Urinary bladder (tissue), 4 donors: ENCODE measurements around the gene NTF3. TPM values are rescaled to one million over a fixed set of nuclear protein-coding genes. Genes with fewer than 3 reads are reported as not detected.

Experiments
- DNase-seq: peaks from one replicate; pipeline ENCODE4 v3.0.0-alpha.2; 2015; ENCODE audit errors: extremely low spot score
- H3K27ac ChIP-seq: one replicate; pipeline ENCODE4 v1.5.1; 2013; ENCODE audit warnings: low read depth, mild to moderate bottlenecking, moderate library complexity
- H3K36me3 ChIP-seq: one replicate; pipeline ENCODE4 v1.6.1; 2013; ENCODE audit warnings: mild to moderate bottlenecking, moderate library complexity; ENCODE audit not compliant: insufficient read depth
- H3K4me1 ChIP-seq: one replicate; pipeline ENCODE4 v1.6.1; 2013; ENCODE audit warnings: mild to moderate bottlenecking, moderate library complexity; ENCODE audit not compliant: insufficient read depth
- H3K4me3 ChIP-seq: one replicate; pipeline ENCODE4 v1.5.1; 2013; ENCODE audit warnings: low read depth, low read length
- WGBS: extraction: QIAGEN DNeasy Blood & Tissue Kit; methylation state at CpG from one replicate; pipeline ENCODE4 v1.1.7; 2013; 5-methylcytosine and 5-hydroxymethylcytosine counted together
- polyA plus RNA-seq: library from polyadenylated mRNA; stranded (reverse); fragments of 200-250 nt; gene quantifications from one replicate; pipeline ENCODE4 v1.2.3, GENCODE V29; 2013
- total RNA-seq: library from RNA; depleted of rRNA; stranded (reverse); fragments of >200 nt; gene quantifications from one replicate; pipeline ENCODE4 v1.2.3, GENCODE V29; 2014
- donor health status: healthy with polysubstance abuse.
- donor health status: healthy.

NTF3 gene
- total and polyA plus RNA-seq, 2 donors = 11.3 TPM

GRCh38 chr12:5438671-5439200 lies 6.8 kb downstream of the NTF3 start:
- Histone ChIP-seq H3K4me3 (no peak overlapping the region), H3K4me1 (no peaks in the 10 kb centered on the region), H3K36me3 (no peaks in the 10 kb centered on the region), H3K27ac (no peak overlapping the region)
- whole genome bisulfite sequencing = 31% methylated on average over 4 of the region's 4 CpGs
- no peak for DNase-seq

GRCh38 chr12:5439371-5439771 lies 7.5 kb downstream of the NTF3 start:
- Histone ChIP-seq H3K27ac (no peak overlapping the region), H3K4me3 (no peak overlapping the region), H3K4me1 (no peaks in the 10 kb centered on the region), H3K36me3 (no peaks in the 10 kb centered on the region)
- 63% methylated on average over 4 of the region's 4 CpGs for WGBS
- no peak for DNase-seq

GRCh38 chr12:5439788-5440300 lies 7.9 kb downstream of the NTF3 start:
- H3K4me1 ChIP-seq = no peaks in the 10 kb centered on the region
- DNase-seq = no peak
- H3K27ac ChIP-seq = no peak overlapping the region
- no peak overlapping the region for H3K4me3 ChIP-seq
- H3K36me3 ChIP-seq = no peaks in the 10 kb centered on the region

GRCh38 chr12:5440978-5441377 lies 9.1 kb downstream of the NTF3 start:
- DNase-seq = no peak
- Histone ChIP-seq H3K4me3 (no peak overlapping the region), H3K36me3 (no peaks in the 10 kb centered on the region), H3K27ac (no peak overlapping the region), H3K4me1 (no peaks in the 10 kb centered on the region)
- WGBS = 70% methylated on average over 7 of the region's 7 CpGs

- H3K27ac ChIP-seq = no peak overlapping the region
- H3K36me3 ChIP-seq = no peaks in the 10 kb centered on the region
- 72% methylated on average over 10 of the region's 10 CpGs for WGBS
- no peak for DNase-seq
- H3K4me3 ChIP-seq = no peak overlapping the region
- H3K4me1 ChIP-seq = no peaks in the 10 kb centered on the region
Measured at GRCh38 chr12:5441497-5442236, 9.8 kb downstream of the NTF3 start.

- Histone ChIP-seq H3K27ac (no peak overlapping the region), H3K4me1 (no peaks in the 10 kb centered on the region), H3K36me3 (no peaks in the 10 kb centered on the region), H3K4me3 (no peak overlapping the region)
- DNase-seq = no peak
- WGBS = 58% methylated on average over 11 of the region's 11 CpGs
Measured at GRCh38 chr12:5442251-5443006, 10.5 kb downstream of the NTF3 start.

GRCh38 chr12:5444520-5444919 lies 12.6 kb downstream of the NTF3 start:
- H3K4me1 ChIP-seq = no peaks in the 10 kb centered on the region
- H3K4me3 ChIP-seq = no peak overlapping the region
- no peak overlapping the region for H3K27ac ChIP-seq
- 86% methylated on average over 6 of the region's 6 CpGs for WGBS
- H3K36me3 ChIP-seq = no peaks in the 10 kb centered on the region
- no peak for DNase-seq

GRCh38 chr12:5447320-5447719 lies 15.4 kb downstream of the NTF3 start:
- Histone ChIP-seq H3K4me1 (no peaks in the 10 kb centered on the region), H3K27ac (no peak overlapping the region)
- 85% methylated on average over 5 of the region's 5 CpGs for WGBS

GRCh38 chr12:5451251-5451650 lies 19.3 kb downstream of the NTF3 start:
- DNase-seq = no peak
- Histone ChIP-seq H3K4me3 (no peak overlapping the region), H3K36me3 (no peaks in the 10 kb centered on the region), H3K27ac (no peak overlapping the region), H3K4me1 (no peaks in the 10 kb centered on the region)
- WGBS = 50% methylated on average over 1 of the region's 1 CpG

More at GRCh38 chr12:5447320-5447719, 15.4 kb downstream of the NTF3 start:
- H3K4me3 ChIP-seq = no peak overlapping the region
- H3K36me3 ChIP-seq = no peaks in the 10 kb centered on the region
- no peak for DNase-seq

- H3K4me3 ChIP-seq = no peak overlapping the region
- WGBS = 91% methylated on average over 9 of the region's 9 CpGs
- no peaks in the 10 kb centered on the region for H3K4me1 ChIP-seq
- no peak for DNase-seq
- no peak overlapping the region for H3K27ac ChIP-seq
- no peaks in the 10 kb centered on the region for H3K36me3 ChIP-seq
Measured at GRCh38 chr12:5452569-5452968, 20.7 kb downstream of the NTF3 start.

GRCh38 chr12:5453466-5453865 lies 21.6 kb downstream of the NTF3 start:
- Histone ChIP-seq H3K36me3 (no peaks in the 10 kb centered on the region), H3K4me1 (no peaks in the 10 kb centered on the region), H3K27ac (no peak overlapping the region), H3K4me3 (no peak overlapping the region)
- WGBS = 38% methylated on average over 5 of the region's 5 CpGs
- DNase-seq = no peak

GRCh38 chr12:5455045-5455444 lies 23.1 kb downstream of the NTF3 start:
- H3K27ac ChIP-seq = no peak overlapping the region
- no peaks in the 10 kb centered on the region for H3K4me1 ChIP-seq
- H3K36me3 ChIP-seq = no peaks in the 10 kb centered on the region
- H3K4me3 ChIP-seq = no peak overlapping the region
- no peak for DNase-seq
- 84% methylated on average over 11 of the region's 11 CpGs for whole genome bisulfite sequencing

- DNase-seq = no peak
- WGBS = 90% methylated on average over 6 of the region's 6 CpGs
- no peaks in the 10 kb centered on the region for H3K36me3 ChIP-seq
- no peak overlapping the region for H3K27ac ChIP-seq
- H3K4me3 ChIP-seq = no peak overlapping the region
- no peaks in the 10 kb centered on the region for H3K4me1 ChIP-seq
Measured at GRCh38 chr12:5456030-5456429, 24.1 kb downstream of the NTF3 start.

GRCh38 chr12:5456906-5457305 lies 25.0 kb downstream of the NTF3 start:
- WGBS = 37% methylated on average over 8 of the region's 8 CpGs
- H3K4me3 ChIP-seq = no peak overlapping the region
- no peaks in the 10 kb centered on the region for H3K4me1 ChIP-seq
- H3K27ac ChIP-seq = no peak overlapping the region
- no peak for DNase-seq
- no peaks in the 10 kb centered on the region for H3K36me3 ChIP-seq
